H1 (cell line): ENCODE results near the gene SERINC5. TPM values are rescaled to one million over a fixed set of nuclear protein-coding genes. Genes with fewer than 3 reads are reported as not detected.

ENCODE experiments used
- ASH2L ChIP-seq: fragments of 200-600, 300-600 bp; sonication (generic); IDR thresholded peaks from one replicate; pipeline ENCODE4 v1.7.1; 2017; ENCODE audit warnings: low read length
- BACH1 ChIP-seq: IDR thresholded peaks from 2 replicates; pipeline ENCODE4 v1.6.1; 2012; ENCODE audit warnings: low read length, improper control_type of control experiment
- BCL11A ChIP-seq, 2 experiments: IDR thresholded peaks; one replicate each; pipeline ENCODE4 v1.6.1; 2011; ENCODE audit warnings: low read depth in 2 of 2, low read length in 2 of 2, mild to moderate bottlenecking in 2 of 2
- CHD1 ChIP-seq: IDR thresholded peaks from 2 replicates; pipeline ENCODE4 v1.6.1; 2012; ENCODE audit warnings: low read depth, low read length, improper control_type of control experiment
- CHD2 ChIP-seq: IDR thresholded peaks from 2 replicates; pipeline ENCODE4 v1.6.1; 2012; ENCODE audit warnings: low read length, improper control_type of control experiment
- E2F6 ChIP-seq: IDR thresholded peaks from 2 replicates; pipeline ENCODE4 v1.6.1; 2012; ENCODE audit warnings: inconsistent platforms
- EP300 ChIP-seq, 2 experiments: IDR thresholded peaks; 1 replicate in 1 of 2; 2 replicates in 1 of 2; pipeline ENCODE4 v1.6.1; 2011 to 2012; ENCODE audit warnings: low read depth in 2 of 2, low read length in 2 of 2, mild to moderate bottlenecking in 2 of 2, borderline replicate concordance in 1 of 2, inconsistent platforms in 1 of 2, moderate library complexity in 1 of 2
- KDM1A ChIP-seq: fragments of 200-600, 300-600 bp; sonication (generic); IDR thresholded peaks from 2 replicates; pipeline ENCODE4 v1.7.1; 2016; ENCODE audit warnings: mild to moderate bottlenecking, low read length, borderline replicate concordance
- NANOG ChIP-seq: IDR thresholded peaks from 2 replicates; pipeline ENCODE4 v1.6.1; 2011; ENCODE audit warnings: low read length, low read depth, mild to moderate bottlenecking, inconsistent platforms; ENCODE audit not compliant: insufficient read depth, poor library complexity, severe bottlenecking
- PHF8 ChIP-seq: fragments of 200-600 bp; sonication (generic); conservative IDR thresholded peaks from 2 replicates; pipeline ENCODE4 v1.7.1; 2012; ENCODE audit warnings: low read depth, mild to moderate bottlenecking, inconsistent platforms, low read length, moderate library complexity
- POLR2AphosphoS5 ChIP-seq: IDR thresholded peaks from 2 replicates; pipeline ENCODE4 v1.6.1; 2011; ENCODE audit warnings: low read depth, low read length
- RAD21 ChIP-seq, 2 experiments: IDR thresholded peaks in 1 of 2; conservative IDR thresholded peaks in 1 of 2; 2 replicates each; pipeline ENCODE4 v1.6.1; 2011; ENCODE audit warnings: low read depth in 2 of 2, low read length in 2 of 2, improper control_type of control experiment in 1 of 2, inconsistent platforms in 1 of 2, mild to moderate bottlenecking in 1 of 2, moderate library complexity in 1 of 2
- SUZ12 ChIP-seq: fragments of 200-600 bp; sonication (generic); IDR thresholded peaks from 2 replicates; pipeline ENCODE4 v1.6.1; 2012; ENCODE audit warnings: mild to moderate bottlenecking, inconsistent platforms, low read length, moderate library complexity, mixed read lengths
- YY1 ChIP-seq: IDR thresholded peaks from 2 replicates; pipeline ENCODE4 v1.6.1; 2011; ENCODE audit warnings: low read depth, mild to moderate bottlenecking, low read length
- ZNF274 ChIP-seq: IDR thresholded peaks from 2 replicates; pipeline ENCODE4 v1.7.0; 2012; ENCODE audit warnings: low read length, borderline replicate concordance; ENCODE audit errors: extremely low read depth
- polyA plus RNA-seq, 7 experiments: library from polyadenylated mRNA; depleted of rRNA in 3 of 7; stranded (reverse) in 5 of 7; unstranded in 2 of 7; fragments of >200 nt in 5 of 7; fragments of 200-250 nt in 2 of 7; gene quantifications; 1 replicate in 5 of 7; 2 replicates in 1 of 7; 4 replicates in 1 of 7; pipeline versions ENCODE4 v1.2.1 to v1.2.3, GENCODE V29; 2011 to 2013; ENCODE audit warnings: missing spikeins in 2 of 7, mixed read lengths in 2 of 7
- total RNA-seq: library from RNA; stranded (reverse); fragmentation: NEBNext Ultra II Directional; extraction: Animal tissue kit (Norgen Biotek cat#: 25700); gene quantifications from 2 replicates; pipeline ENCODE4 v1.2.1, GENCODE V29; 2021

Gene SERINC5
- total and polyA plus RNA-seq, 2 of the 8 experiments (the other 6 are each of a cell fraction or from before 2014, with no cell fraction given), result 32.2 to 149 TPM

DNA sequence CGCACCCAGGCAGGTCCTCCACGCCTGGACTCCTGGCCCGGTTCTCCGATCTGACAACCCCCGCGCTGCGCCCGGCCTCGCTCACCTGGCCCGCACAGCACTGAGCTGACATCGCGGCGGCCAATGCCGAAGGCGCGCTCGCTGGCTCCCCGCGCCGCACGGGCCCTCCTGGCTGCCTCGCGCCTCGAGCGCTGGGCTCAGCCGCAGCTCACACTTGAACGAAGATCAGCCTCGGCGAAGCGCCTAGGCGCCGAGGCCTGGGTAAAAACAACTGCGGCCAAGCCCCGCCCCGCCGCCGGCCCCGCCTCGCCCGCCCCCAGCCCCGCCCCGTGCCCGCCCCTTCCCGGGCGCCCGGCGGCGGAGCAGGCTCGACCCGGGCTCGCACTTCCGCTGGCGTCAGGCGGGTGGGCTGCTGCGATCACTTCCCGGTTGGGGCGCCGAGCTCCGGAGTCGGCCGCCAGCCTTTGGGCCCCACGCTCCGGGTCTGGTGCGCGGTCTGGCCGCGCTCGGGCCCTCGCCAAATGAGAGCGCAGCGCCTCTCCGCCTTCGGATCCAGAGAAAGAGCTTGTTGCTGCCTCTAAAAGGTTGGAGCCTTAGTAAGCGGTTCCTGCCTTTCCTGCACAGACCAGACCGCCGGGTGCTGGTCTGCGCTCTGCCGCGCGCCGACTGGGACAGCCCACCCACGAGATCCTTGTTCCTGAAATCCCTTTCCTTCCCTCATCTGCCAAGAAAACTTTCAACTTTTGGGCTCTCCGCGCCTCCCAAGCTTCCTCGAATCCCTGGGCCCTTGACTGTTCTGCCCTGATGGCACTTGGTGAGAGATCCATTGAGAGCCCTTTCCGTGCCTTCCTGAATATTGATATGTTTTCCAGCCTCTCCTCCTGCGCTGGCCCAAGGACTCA, at the start of gene SERINC5 (continued):
- TF ChIP-seq E2F6 (peak; percentile 56), SUZ12 (no peak), CHD2 (no peak), RAD21 (IDR thresholded peaks at IDR 0.05 in 1 of 2, conservative IDR thresholded peaks at IDR 0.05 in 1 of 2; ENCODE audit: low read depth in 2 of 2, low read length in 2 of 2) (no peak), PHF8 (peak; percentile 82), ASH2L (no peak), POLR2AphosphoS5 (peak; percentile 86; the same call in 1 of the 2 replicates), EP300 (IDR thresholded peaks at IDR 0.05; ENCODE audit: borderline replicate concordance in 1 of 2, low read depth in 2 of 2, low read length in 2 of 2) (no peak), YY1 (no peak), CHD1 (0 out of 2 replicates have a peak, but pooled peaks have one; percentile 20), NANOG (no peak), ZNF274 (no peak), BCL11A (IDR thresholded peaks at IDR 0.05; ENCODE audit: low read depth in 2 of 2, low read length in 2 of 2) (no peak), BACH1 (0 out of 2 replicates have a peak, but pooled peaks have one; percentile 2), KDM1A (no peak)
